Medulla oblongata (tissue), 1 donor: ENCODE results near the gene MEGF11.

Source experiments
- DNase-seq: peaks from one replicate; pipeline ENCODE4 v3.0.0-alpha.2; 2015; ENCODE audit errors: extremely low spot score

MEGF11 gene

GRCh38 chr15:66216806-66217205, 36.7 kb downstream of the MEGF11 start:
- no peak for DNase-seq

- no peak for DNase-seq
These were observed 37.7 kb downstream of the MEGF11 start for GRCh38 chr15:66215811-66216210.

DNA sequence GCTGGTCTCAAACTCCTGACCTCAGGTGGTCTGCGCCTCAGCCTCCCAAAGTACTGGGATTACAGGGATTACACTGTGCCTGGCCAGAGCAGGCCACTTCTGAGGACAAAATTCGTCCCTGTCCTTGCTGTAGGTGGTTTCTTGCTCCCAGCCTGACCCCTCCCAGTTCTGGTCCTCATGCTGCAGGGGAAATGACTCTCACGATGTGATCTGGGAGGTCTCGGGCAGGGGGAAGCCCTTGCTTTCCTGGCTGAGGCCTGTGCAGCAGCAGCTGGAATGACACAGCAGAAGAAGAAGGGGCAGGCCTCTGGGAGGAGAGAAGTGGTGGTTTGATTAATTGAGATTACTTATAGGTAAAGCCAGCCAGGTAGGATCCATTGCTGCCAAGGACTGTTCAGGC, 39.3 kb downstream of the MEGF11 start:
- no peak for DNase-seq

DNA sequence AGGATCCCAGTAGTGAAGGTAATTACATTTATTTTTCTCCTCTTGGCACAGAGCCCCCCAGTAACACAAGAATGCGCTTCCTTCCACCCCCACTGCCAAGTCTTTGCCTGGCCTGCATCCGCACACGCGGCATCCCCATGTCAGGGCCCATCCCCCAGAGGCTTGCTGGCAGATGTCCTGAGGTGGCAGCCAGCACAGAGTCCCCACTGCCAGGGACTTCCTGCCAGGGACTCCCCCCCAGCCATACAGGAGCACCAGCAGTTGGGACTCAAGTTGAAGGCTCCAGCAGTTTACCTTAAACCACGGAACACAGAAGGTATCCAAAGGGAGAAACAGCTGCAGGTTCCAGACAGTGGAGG, 41.0 kb downstream of the MEGF11 start:
- peak; percentile 7 for DNase-seq

- no peak for DNase-seq
These were observed 41.6 kb downstream of the MEGF11 start for GRCh38 chr15:66211670-66212562.

GRCh38 chr15:66210684-66211083, 42.9 kb downstream of the MEGF11 start:
- DNase-seq: no peak

DNA sequence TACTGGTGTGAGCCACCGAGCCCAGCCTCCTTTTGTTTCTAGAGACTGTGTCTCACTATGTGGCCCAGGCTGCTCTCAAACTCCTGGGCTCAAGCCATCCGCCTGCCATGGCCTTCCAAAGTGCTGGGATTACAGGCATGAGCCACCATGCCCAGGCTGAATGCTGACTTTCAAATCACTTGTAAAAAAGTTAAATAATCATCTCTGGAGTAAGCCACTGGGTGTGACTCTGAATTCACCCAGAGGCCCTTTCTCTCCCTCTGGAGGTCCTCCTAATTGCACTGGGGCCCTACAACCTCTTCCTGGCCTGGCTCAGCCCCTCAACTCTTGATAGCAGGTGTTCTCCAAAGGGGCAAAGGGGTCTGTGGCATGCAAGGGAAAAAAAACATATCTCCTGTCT, 54.8 kb downstream of the MEGF11 start:
- DNase-seq: no peak

DNA sequence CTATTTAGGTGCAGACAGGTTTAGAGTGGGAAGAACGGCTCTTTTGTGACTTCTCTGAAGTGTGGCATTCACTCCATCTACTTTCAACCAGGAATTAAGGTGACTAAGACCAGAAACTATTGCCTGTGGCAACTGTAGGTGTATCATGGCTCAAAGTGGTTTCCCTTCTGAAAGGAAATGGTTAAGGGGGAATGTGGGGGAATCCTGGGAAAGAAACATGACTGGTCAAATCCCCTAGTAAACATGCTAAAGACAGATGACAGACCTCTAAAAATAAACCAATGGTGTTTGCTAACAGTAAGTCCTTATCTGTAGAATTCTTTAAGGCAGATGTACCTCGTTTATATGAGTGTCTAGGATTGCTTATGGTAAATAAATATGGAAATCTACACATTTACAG, 56.9 kb downstream of the MEGF11 start:
- DNase-seq: no peak

DNA sequence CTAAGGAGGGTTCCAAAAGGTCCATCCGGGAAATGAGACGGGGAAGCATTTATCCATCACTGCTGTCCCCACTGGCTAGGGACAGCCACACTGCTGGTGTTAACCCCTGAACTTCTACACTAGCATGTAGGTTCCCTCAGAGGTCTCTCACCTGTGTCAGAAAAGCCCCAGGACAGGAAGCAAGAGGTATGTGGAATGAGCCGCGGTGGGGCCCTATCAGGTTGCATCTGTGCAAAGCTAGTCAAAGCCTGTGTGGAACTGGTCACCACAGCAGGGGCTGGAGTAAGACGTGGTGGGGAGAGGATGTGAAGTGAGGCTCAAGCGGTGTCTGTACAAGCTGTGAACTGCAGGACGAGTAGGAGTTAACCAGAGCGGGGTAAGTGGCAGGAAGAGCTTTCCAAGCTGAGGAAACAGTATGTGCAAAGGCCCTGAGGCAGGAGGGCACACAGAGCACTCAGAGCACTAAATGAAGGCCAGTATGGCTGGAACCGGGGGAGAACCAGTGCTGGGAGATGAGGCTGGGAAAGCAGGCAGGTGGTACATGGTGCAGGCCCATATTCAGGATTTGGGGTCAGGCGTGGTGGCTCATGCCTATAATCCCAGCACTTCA, 57.8 kb downstream of the MEGF11 start:
- no peak for DNase-seq

DNA sequence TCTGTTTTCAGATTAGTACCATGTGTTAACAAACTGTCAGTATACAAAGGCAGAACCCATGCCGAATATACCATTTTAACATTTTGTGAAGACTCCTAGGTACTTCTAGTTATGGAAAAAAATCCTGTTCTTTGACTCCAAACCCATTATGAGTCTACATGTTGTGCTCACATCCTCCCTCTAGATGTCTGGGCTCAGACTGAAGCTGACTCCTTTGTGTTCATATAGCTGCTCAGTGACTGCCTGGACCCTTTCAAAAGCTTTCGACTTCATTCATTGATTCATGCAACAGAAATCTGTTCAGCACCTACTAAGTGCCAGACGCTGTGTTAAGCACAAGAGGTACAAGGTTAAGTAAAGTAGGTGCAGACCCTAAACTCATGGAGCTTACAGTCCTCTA, 60.5 kb downstream of the MEGF11 start:
- no peak for DNase-seq

DNA sequence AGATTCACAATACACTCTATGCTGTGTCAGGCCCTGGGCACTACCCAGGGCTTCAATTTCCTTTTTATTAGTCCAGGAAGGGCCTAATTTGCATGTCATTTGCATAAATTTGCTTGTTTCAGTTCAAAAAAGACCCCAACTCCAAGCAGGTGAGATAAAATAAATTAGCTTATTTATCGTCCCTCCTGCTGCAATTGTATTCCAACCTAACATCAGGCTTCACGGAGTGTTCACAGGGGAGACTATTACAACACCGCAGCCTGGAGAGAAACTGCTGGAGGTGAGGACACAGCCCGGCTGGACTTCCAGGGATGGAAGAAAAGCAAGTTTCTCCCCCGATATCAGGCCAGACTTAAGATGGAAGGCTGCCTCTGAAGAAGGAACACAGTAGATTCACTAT, 62.8 kb downstream of the MEGF11 start:
- no peak for DNase-seq

DNA sequence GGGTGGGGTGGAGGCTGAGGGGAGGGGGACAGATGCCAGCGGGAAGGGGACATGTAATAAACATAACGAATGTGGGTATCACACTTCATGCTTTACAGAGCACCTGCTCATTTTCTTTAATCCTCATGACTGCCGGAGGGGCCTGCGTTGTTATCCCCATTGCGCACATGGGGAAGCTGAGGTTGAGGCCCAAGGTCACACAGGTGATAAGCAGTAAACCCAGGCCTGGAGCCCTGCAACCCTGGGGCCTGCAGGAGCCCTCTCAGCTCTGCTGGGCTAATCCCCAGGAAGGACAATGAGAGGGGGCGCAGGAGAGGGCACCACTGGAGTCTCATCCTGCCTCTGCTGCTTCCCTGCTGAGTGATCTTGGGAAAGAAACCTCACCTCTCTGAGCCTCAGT, 64.3 kb downstream of the MEGF11 start:
- no peak for DNase-seq

DNA sequence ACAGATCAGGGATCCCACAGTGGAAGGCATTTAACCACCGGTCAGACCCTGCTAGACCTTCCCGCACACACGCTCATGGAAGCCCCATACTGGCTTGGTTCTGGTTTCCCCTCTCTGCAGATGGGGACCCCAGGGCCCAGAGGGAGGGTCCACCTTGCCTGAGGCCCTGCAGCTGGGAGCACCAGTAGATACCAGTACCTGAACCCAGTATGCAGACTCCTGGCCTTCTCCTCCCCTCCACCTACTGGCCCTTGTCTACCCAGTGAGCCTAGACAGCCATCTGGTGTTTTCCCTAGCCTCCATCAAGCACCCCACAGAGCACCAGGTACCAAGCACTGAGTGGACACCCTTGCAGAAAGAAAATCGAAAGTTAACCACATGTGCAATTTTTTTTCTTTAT, 65.1 kb downstream of the MEGF11 start:
- DNase-seq: no peak

- DNase-seq: no peak
These were observed 66.3 kb downstream of the MEGF11 start for GRCh38 chr15:66187271-66187670.

- DNase-seq: no peak
These were observed 67.3 kb downstream of the MEGF11 start for GRCh38 chr15:66186049-66186825.

- DNase-seq: no peak
These were observed 68.4 kb downstream of the MEGF11 start for GRCh38 chr15:66184936-66185790.

GRCh38 chr15:66184492-66184891, 69.1 kb downstream of the MEGF11 start:
- no peak for DNase-seq

DNA sequence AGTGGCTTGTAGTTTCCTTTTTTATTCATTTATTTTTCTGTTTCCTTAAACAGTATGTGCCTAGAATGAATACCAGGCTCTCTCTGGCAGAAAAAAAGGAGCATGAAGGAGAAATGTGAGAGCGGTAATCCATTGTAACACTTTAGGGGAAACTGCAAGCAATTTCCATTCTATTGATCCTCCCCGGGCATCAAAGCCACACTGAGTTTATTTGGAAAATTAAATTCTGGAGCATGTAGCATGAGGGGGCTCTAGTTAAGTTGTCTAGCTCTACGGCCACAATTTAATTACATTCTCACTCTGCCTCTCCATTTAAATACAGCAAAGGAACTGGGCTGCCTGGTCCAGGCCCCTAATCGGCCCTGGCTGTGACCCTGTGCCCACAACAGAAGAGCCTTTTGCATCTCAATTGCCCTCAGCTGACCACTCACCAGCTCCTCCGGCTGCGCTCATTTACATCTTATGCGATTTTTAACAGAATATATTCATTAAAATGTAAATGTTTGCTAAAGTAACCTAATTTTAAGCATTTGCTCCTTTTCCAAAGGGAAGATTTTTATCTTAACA, 72.9 kb downstream of the MEGF11 start:
- no peak for DNase-seq

DNA sequence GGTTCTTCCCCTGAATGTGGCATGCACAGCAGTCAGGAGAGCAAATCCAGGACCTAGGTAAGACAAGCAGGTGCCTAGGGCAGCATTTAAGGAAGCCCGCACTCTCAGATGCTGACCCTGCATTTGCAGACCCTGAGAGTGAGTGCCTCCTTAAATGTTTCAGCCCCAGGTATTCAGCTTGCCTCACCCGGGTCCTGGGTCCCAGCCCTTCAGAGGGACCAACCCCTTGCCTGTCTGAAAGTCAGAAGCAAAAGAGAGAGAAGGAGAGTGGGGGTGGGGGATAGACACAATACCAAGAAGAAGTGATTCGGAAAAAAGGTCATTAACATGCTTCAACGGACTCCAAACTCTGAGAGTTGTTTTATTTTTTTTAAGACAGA, 75.0 kb downstream of the MEGF11 start:
- DNase-seq: no peak

- no peak for DNase-seq
These were observed 81.1 kb downstream of the MEGF11 start for GRCh38 chr15:66172324-66172980.

DNA sequence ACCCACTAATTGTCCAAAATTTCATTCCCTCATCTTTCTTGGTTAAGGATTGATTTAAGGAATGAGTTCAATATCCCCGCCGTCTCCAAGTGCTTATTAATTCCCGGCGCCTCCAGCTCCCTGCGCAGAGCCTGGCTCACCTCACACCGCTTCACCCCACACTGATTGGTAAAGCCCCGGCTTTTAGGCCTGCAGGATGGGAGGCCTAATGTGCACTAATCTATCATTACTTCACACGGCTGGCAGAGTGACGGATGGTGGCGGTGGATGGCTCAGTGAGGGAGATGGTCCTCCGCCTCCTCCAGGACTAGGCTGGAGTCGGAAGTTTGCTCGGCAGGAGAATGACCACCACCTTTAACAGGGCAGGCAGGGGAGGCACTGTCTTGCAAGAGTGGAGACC, 81.7 kb downstream of the MEGF11 start:
- DNase-seq: no peak
